Uterus (tissue), 2 donors: Measurements from ENCODE around the gene PIGO.

ENCODE experiments used
- POLR2A ChIP-seq, 2 donors: fragments of 450-650 bp; IDR thresholded peaks; one replicate each; pipeline ENCODE4 v1.6.1; 2016; ENCODE audit warnings: antibody characterized with exemption in 2 of 2, mild to moderate bottlenecking in 1 of 2, moderate library complexity in 1 of 2
- TF ChIP-seq, protein P1 (sequence below), 4 experiments: fragments of 200-600 bp in 2 of 4; fragments of 450-650 bp in 2 of 4; sonication (generic) in 2 of 4; IDR thresholded peaks; one replicate each; pipeline ENCODE4 v1.5.1; 2016 to 2019; ENCODE audit warnings: antibody characterized with exemption in 4 of 4, mild to moderate bottlenecking in 2 of 4, moderate library complexity in 1 of 4

DNA sequence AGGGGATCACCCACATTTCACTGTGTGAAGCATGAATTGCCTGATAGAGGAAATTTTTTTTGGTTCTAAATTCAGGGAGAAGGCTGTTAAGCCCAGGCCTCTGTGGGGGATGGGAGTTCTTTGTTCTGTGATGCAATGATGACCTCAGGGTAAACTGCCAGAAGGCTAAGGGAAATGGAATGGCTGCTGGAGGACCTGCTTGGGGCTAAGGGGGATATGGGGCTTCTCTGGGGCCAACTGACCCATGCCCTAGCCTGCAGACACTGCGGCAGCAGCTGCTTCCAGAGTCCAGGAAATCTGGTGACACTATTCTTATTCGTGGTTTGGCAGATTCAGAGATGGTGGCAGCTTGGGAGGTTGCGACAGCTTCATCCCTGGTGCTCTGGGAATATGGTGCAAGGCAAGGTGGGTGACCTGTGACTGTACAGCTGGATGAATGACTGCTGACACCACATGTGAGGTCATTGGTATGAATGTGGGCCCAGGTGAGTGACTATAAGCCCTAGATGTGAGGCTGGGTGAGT lies 54.2 kb downstream of the PIGO start:
- TF ChIP-seq, protein P1, sequence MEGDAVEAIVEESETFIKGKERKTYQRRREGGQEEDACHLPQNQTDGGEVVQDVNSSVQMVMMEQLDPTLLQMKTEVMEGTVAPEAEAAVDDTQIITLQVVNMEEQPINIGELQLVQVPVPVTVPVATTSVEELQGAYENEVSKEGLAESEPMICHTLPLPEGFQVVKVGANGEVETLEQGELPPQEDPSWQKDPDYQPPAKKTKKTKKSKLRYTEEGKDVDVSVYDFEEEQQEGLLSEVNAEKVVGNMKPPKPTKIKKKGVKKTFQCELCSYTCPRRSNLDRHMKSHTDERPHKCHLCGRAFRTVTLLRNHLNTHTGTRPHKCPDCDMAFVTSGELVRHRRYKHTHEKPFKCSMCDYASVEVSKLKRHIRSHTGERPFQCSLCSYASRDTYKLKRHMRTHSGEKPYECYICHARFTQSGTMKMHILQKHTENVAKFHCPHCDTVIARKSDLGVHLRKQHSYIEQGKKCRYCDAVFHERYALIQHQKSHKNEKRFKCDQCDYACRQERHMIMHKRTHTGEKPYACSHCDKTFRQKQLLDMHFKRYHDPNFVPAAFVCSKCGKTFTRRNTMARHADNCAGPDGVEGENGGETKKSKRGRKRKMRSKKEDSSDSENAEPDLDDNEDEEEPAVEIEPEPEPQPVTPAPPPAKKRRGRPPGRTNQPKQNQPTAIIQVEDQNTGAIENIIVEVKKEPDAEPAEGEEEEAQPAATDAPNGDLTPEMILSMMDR (IDR thresholded peaks at IDR 0.05) = no peak
- TF ChIP-seq POLR2A (IDR thresholded peaks at IDR 0.05) = no peak
